H1 (cell line): Measurements from ENCODE around the gene MEX3C. TPM values are rescaled to one million over a fixed set of nuclear protein-coding genes. Genes with fewer than 3 reads are reported as not detected.

Experiments used
- CTCF ChIA-PET: fragments of 300-600 bp; sonication (Branson Sonifier 250); formaldehyde crosslinking; loops from one replicate; lab custom pipeline; 2021; ENCODE audit not compliant: partially characterized antibody; lab: Charles Lee
- POLR2A ChIA-PET: fragments of 300-600 bp; sonication (Branson Sonifier 250); formaldehyde crosslinking; loops from one replicate; lab custom pipeline; 2021; ENCODE audit warnings: inconsistent platforms; ENCODE audit not compliant: partially characterized antibody; lab: Charles Lee
- DNase-seq, 2 experiments: peaks; one replicate each; pipeline versions ENCODE4 v3.0.0 to v3.0.0-alpha.2; 2010 to 2022; ENCODE audit warnings: low spot score in 2 of 2, low read depth in 1 of 2, mixed read lengths in 1 of 2
- FAIRE-seq: peaks from 2 replicates; lab custom pipeline; 2011; peaks lifted over from hg19 to GRCh38; lab: Jason Lieb, UNC
- H2AFZ ChIP-seq: 2 replicates; pipeline ENCODE4 v1.8.1; 2012; ENCODE audit warnings: low read length, inconsistent platforms
- H2AK5ac ChIP-seq: 2 replicates; pipeline ENCODE4 v1.6.1; 2013; ENCODE audit warnings: low read depth, low read length
- H2BK120ac ChIP-seq: replicated peaks from 2 replicates; pipeline ENCODE3; 2013; ENCODE audit warnings: low read depth, low read length, inconsistent platforms
- H2BK12ac ChIP-seq: 2 replicates; pipeline ENCODE4 v1.6.1; 2013; ENCODE audit warnings: low read depth, low read length
- H2BK15ac ChIP-seq: 2 replicates; pipeline ENCODE4 v1.6.1; 2013; ENCODE audit warnings: low read length
- H2BK20ac ChIP-seq: 2 replicates; pipeline ENCODE4 v1.6.1; 2013; ENCODE audit warnings: low read length
- H2BK5ac ChIP-seq: 2 replicates; pipeline ENCODE4 v1.6.1; 2013; ENCODE audit warnings: low read depth, low read length
- H3K14ac ChIP-seq: 2 replicates; pipeline ENCODE4 v1.6.1; 2013; ENCODE audit warnings: inconsistent platforms; ENCODE audit not compliant: insufficient read length
- H3K18ac ChIP-seq: 2 replicates; pipeline ENCODE4 v1.6.1; 2013; ENCODE audit warnings: low read length; ENCODE audit errors: extremely low read depth
- H3K23ac ChIP-seq: 2 replicates; pipeline ENCODE4 v1.6.1; 2013; ENCODE audit warnings: inconsistent platforms; ENCODE audit not compliant: insufficient read length
- H3K23me2 ChIP-seq: 2 replicates; pipeline ENCODE4 v1.6.1; 2013; ENCODE audit warnings: low read depth, low read length
- H3K27ac ChIP-seq: 2 replicates; pipeline ENCODE4 v1.6.1; 2011; ENCODE audit warnings: low read depth, low read length, inconsistent platforms
- H3K27me3 ChIP-seq, 4 experiments: replicated peaks in 1 of 4; 1 replicate in 1 of 4; 2 replicates in 3 of 4; pipeline versions ENCODE4 v1.6.1 to v1.8.1; 2011 to 2013; ENCODE audit warnings: low read length in 3 of 4, mild to moderate bottlenecking in 3 of 4, inconsistent platforms in 2 of 4, mixed read lengths in 2 of 4, moderate library complexity in 1 of 4; ENCODE audit not compliant: control insufficient read depth in 3 of 4, insufficient read depth in 3 of 4; ENCODE audit errors: extremely low read depth in 1 of 4
- H3K36me3 ChIP-seq, 4 experiments: 2 replicates each; pipeline versions ENCODE4 v1.6.1 to v1.8.1; 2011 to 2013; ENCODE audit warnings: mild to moderate bottlenecking in 4 of 4, low read length in 3 of 4, moderate library complexity in 2 of 4, control low read depth in 1 of 4, inconsistent platforms in 1 of 4; ENCODE audit not compliant: insufficient read depth in 4 of 4, control insufficient read depth in 2 of 4
- H3K4ac ChIP-seq: replicated peaks from 2 replicates; pipeline ENCODE3; 2013; ENCODE audit warnings: low read length, low read depth, mixed read lengths, inconsistent platforms; ENCODE audit not compliant: insufficient read length
- H3K4me1 ChIP-seq, 4 experiments: replicated peaks in 1 of 4; 1 replicate in 1 of 4; 2 replicates in 3 of 4; pipeline versions ENCODE4 v1.6.1 to v1.8.1; 2011 to 2013; ENCODE audit warnings: low read length in 3 of 4, inconsistent platforms in 2 of 4, mixed read lengths in 1 of 4; ENCODE audit not compliant: insufficient read depth in 4 of 4, control insufficient read depth in 3 of 4
- H3K4me2 ChIP-seq, 2 experiments: 2 replicates each; pipeline versions ENCODE4 v1.6.1 to v1.8.1; 2011 to 2013; ENCODE audit warnings: low read depth in 2 of 2, low read length in 2 of 2, control low read depth in 1 of 2, inconsistent platforms in 1 of 2, mild to moderate bottlenecking in 1 of 2; ENCODE audit not compliant: insufficient read depth in 1 of 2
- H3K4me3 ChIP-seq, 4 experiments: fragments of 200-600, 300-600 bp in 1 of 4; sonication (generic), shearing (Covaris generic), sonication (Bioruptor Twin) in 1 of 4; 2 replicates each; pipeline versions ENCODE4 v1.5.1 to v1.8.1; 2011 to 2016; ENCODE audit warnings: low read length in 4 of 4, low read depth in 3 of 4, control low read depth in 2 of 4, inconsistent platforms in 2 of 4, mild to moderate bottlenecking in 2 of 4, mixed read lengths in 1 of 4, moderate library complexity in 1 of 4; ENCODE audit not compliant: insufficient read depth in 2 of 4; ENCODE audit errors: extremely low read depth in 1 of 4
- H3K56ac ChIP-seq: replicated peaks from 2 replicates; pipeline ENCODE3; 2013; ENCODE audit warnings: low read depth, mild to moderate bottlenecking, mixed read lengths, low read length, inconsistent platforms; ENCODE audit not compliant: insufficient read length
- H3K79me1 ChIP-seq: 2 replicates; pipeline ENCODE4 v1.6.1; 2013; ENCODE audit warnings: low read depth, low read length, control low read depth
- H3K79me2 ChIP-seq, 2 experiments: 2 replicates each; pipeline versions ENCODE4 v1.6.1 to v1.8.1; 2012 to 2013; ENCODE audit warnings: low read length in 2 of 2, mild to moderate bottlenecking in 2 of 2, inconsistent platforms in 1 of 2; ENCODE audit not compliant: insufficient read depth in 2 of 2, control insufficient read depth in 1 of 2
- H3K9ac ChIP-seq, 4 experiments: replicated peaks in 1 of 4; 1 replicate in 1 of 4; 2 replicates in 3 of 4; pipeline versions ENCODE4 v1.6.1 to v1.8.1; 2011 to 2013; ENCODE audit warnings: low read depth in 3 of 4, low read length in 3 of 4, control low read depth in 2 of 4, mild to moderate bottlenecking in 2 of 4, moderate library complexity in 2 of 4, inconsistent platforms in 1 of 4; ENCODE audit errors: extremely low read depth in 1 of 4
- H3K9me3 ChIP-seq, 2 experiments: 2 replicates each; pipeline versions ENCODE4 v1.6.1 to v1.8.1; 2012 to 2013; ENCODE audit warnings: mild to moderate bottlenecking in 2 of 2, moderate library complexity in 2 of 2, control low read depth in 1 of 2, inconsistent platforms in 1 of 2, low read depth in 1 of 2, low read length in 1 of 2, mixed read lengths in 1 of 2; ENCODE audit not compliant: insufficient read depth in 2 of 2
- H4K20me1 ChIP-seq, 2 experiments: replicated peaks in 1 of 2; 2 replicates each; pipeline versions ENCODE3 to v1.8.1; 2011 to 2013; ENCODE audit warnings: inconsistent platforms in 2 of 2, low read length in 2 of 2, mild to moderate bottlenecking in 1 of 2; ENCODE audit not compliant: insufficient read depth in 2 of 2, control insufficient read depth in 1 of 2
- H4K5ac ChIP-seq: 2 replicates; pipeline ENCODE4 v1.6.1; 2013; ENCODE audit warnings: low read length, low read depth, mixed read lengths, inconsistent platforms; ENCODE audit not compliant: insufficient read length
- H4K8ac ChIP-seq: 2 replicates; pipeline ENCODE4 v1.8.0; 2013; ENCODE audit warnings: mild to moderate bottlenecking, moderate library complexity, low read length, inconsistent platforms; ENCODE audit not compliant: insufficient read depth; ENCODE audit errors: extremely low read depth
- H4K91ac ChIP-seq: replicated peaks from 2 replicates; pipeline ENCODE3; 2013; ENCODE audit warnings: low read length, mixed read lengths, inconsistent platforms; ENCODE audit not compliant: insufficient read length
- ASH2L ChIP-seq: fragments of 200-600, 300-600 bp; sonication (generic); IDR thresholded peaks from one replicate; pipeline ENCODE4 v1.7.1; 2017; ENCODE audit warnings: low read length
- GTF2F1 ChIP-seq: IDR thresholded peaks from 2 replicates; pipeline ENCODE4 v1.6.1; 2012; ENCODE audit warnings: low read depth, low read length, improper control_type of control experiment, borderline replicate concordance
- POU5F1 ChIP-seq: IDR thresholded peaks from 2 replicates; pipeline ENCODE4 v1.6.1; 2011; ENCODE audit warnings: low read depth, mild to moderate bottlenecking, low read length, moderate library complexity
- RBBP5 ChIP-seq: IDR thresholded peaks from 2 replicates; pipeline ENCODE4 v1.7.1; 2012; ENCODE audit warnings: low read depth, mild to moderate bottlenecking, inconsistent platforms, low read length, moderate library complexity, borderline replicate concordance
- SIX5 ChIP-seq: IDR thresholded peaks from 2 replicates; pipeline ENCODE4 v1.6.1; 2011; ENCODE audit warnings: mild to moderate bottlenecking, low read depth, low read length
- WGBS, 2 experiments: shearing (Covaris generic) in 1 of 2; methylation state at CpG; one replicate each; pipeline versions ENCODE4 v1.1.6 to v1.1.7; 2013 to 2015; ENCODE audit warnings: low lambda C conversion rate in 2 of 2, mixed read lengths in 2 of 2, inconsistent platforms in 1 of 2, low coverage in 1 of 2, missing lambda C conversion rate in 1 of 2; ENCODE audit not compliant: insufficient replicate concordance in 2 of 2, insufficient coverage in 1 of 2, insufficient read length in 1 of 2; ENCODE audit errors: extremely low coverage in 1 of 2, missing lambda C conversion rate in 1 of 2; 5-methylcytosine and 5-hydroxymethylcytosine counted together
- polyA plus RNA-seq, 7 experiments: library from polyadenylated mRNA; depleted of rRNA in 3 of 7; stranded (reverse) in 5 of 7; unstranded in 2 of 7; fragments of >200 nt in 5 of 7; fragments of 200-250 nt in 2 of 7; gene quantifications; 1 replicate in 5 of 7; 2 replicates in 1 of 7; 4 replicates in 1 of 7; pipeline versions ENCODE4 v1.2.1 to v1.2.3, GENCODE V29; 2011 to 2013; ENCODE audit warnings: missing spikeins in 2 of 7, mixed read lengths in 2 of 7
- total RNA-seq: library from RNA; stranded (reverse); fragmentation: NEBNext Ultra II Directional; extraction: Animal tissue kit (Norgen Biotek cat#: 25700); gene quantifications from 2 replicates; pipeline ENCODE4 v1.2.1, GENCODE V29; 2021

MEX3C gene
- total and polyA plus RNA-seq, 2 of the 8 experiments (the other 6 are each of a cell fraction or from before 2014, with no cell fraction given) = 48.2 to 103 TPM

GRCh38 chr18:51128533-51128932, 68.9 kb downstream of the MEX3C start:
- no peak overlapping the region for H4K8ac ChIP-seq
- no peak for FAIRE-seq

More at GRCh38 chr18:51128533-51128932, 68.9 kb downstream of the MEX3C start:
- CTCF ChIA-PET = no interaction called here
- Histone ChIP-seq H3K9ac (no peak overlapping the region), H2BK120ac (no peak overlapping the region), H3K4me2 (no peak overlapping the region), H2BK15ac (no peak overlapping the region), H2BK20ac (no peak overlapping the region), H3K4me3 (no peak overlapping the region), H3K23me2 (no peaks in the 10 kb centered on the region), H3K23ac (no peak overlapping the region), H2BK5ac (no peak overlapping the region), H4K20me1 (no peaks in the 10 kb centered on the region), H3K36me3 (no peaks in the 10 kb centered on the region), H3K56ac (no peak overlapping the region), H4K5ac (no peak overlapping the region), H2AFZ (no peak overlapping the region), H2BK12ac (no peak overlapping the region), H2AK5ac (no peak overlapping the region), H3K4ac (no peak overlapping the region), H3K27me3 (no peaks in the 10 kb centered on the region), H3K79me1 (no peaks in the 10 kb centered on the region), H3K9me3 (no peaks in the 10 kb centered on the region), H3K14ac (no peak overlapping the region), H3K27ac (no peak overlapping the region), H4K91ac (no peak overlapping the region), H3K18ac (no peak overlapping the region), H3K4me1 (no peaks in the 10 kb centered on the region), H3K79me2 (no peaks in the 10 kb centered on the region)
- WGBS, 2 experiments = 92% methylated on average over 4 of the region's 4 CpGs; no CpG with 5 or more reads in 1 of the 2 experiments
- POLR2A ChIA-PET = interaction anchor here (1.2 kb wide), 1 partner anchor 8 kb away, joined by 3 read pairs; no protein-coding TSS in a partner anchor
- TF ChIP-seq GTF2F1 = no peak
- TF ChIP-seq POU5F1 = no peak
- no peak for TF ChIP-seq SIX5
- TF ChIP-seq ASH2L = no peak
- no peak for TF ChIP-seq RBBP5
- DNase-seq = no peak
